Measurements from ENCODE around the gene KCNAB1. TPM values are rescaled to one million over a fixed set of nuclear protein-coding genes. Genes with fewer than 3 reads are reported as not detected.

Gene KCNAB1
- polyA plus RNA-seq, 1 experiment: 0.07 TPM

- CTCF ChIA-PET: no interaction called here
- Histone ChIP-seq H3K27me3 (ENCODE audit: control insufficient read depth, insufficient read depth, low read length) (peaks cover 2% of the 10 kb centered on the region), H3K4me3 (ENCODE audit: low read depth, low read length) (no peak overlapping the region), H3K9me3 (ENCODE audit: control insufficient read depth, insufficient read depth, low read length) (no peaks in the 10 kb centered on the region), H3K27ac (ENCODE audit: low read depth, low read length) (no peak overlapping the region)
- TF ChIP-seq CTCF (IDR thresholded peaks at IDR 0.05; ENCODE audit: low read depth, low read length): no peak
- DNase-seq (ENCODE audit: low read depth, low spot score): no peak
- POLR2A ChIA-PET: no interaction called here
These were observed 116.3 kb downstream of the KCNAB1 start for GRCh38 chr3:156236556-156237260.

GRCh38 chr3:156240642-156241041, 120.3 kb downstream of the KCNAB1 start:
- peaks cover 2% of the 10 kb centered on the region for H3K27me3 ChIP-seq (ENCODE audit: control insufficient read depth, insufficient read depth, low read length)
- ChIA-PET POLR2A (no interaction called here), CTCF (no interaction called here)
- no peak overlapping the region for H3K4me3 ChIP-seq (ENCODE audit: low read depth, low read length)
- DNase-seq (ENCODE audit: low read depth, low spot score): no peak
- no peak overlapping the region for H3K27ac ChIP-seq (ENCODE audit: low read depth, low read length)
- TF ChIP-seq CTCF (IDR thresholded peaks at IDR 0.05; ENCODE audit: low read depth, low read length): no peak
- no peaks in the 10 kb centered on the region for H3K9me3 ChIP-seq (ENCODE audit: control insufficient read depth, insufficient read depth, low read length)

- H3K9me3 ChIP-seq (ENCODE audit: control insufficient read depth, insufficient read depth, low read length): no peaks in the 10 kb centered on the region
- no peaks in the 10 kb centered on the region for H3K27me3 ChIP-seq (ENCODE audit: control insufficient read depth, insufficient read depth, low read length)
- no peak overlapping the region for H3K4me3 ChIP-seq (ENCODE audit: low read depth, low read length)
- POLR2A ChIA-PET: no interaction called here
- no peak overlapping the region for H3K27ac ChIP-seq (ENCODE audit: low read depth, low read length)
- TF ChIP-seq CTCF (IDR thresholded peaks at IDR 0.05; ENCODE audit: low read depth, low read length): no peak
- CTCF ChIA-PET: interaction anchor here (0.5 kb wide), 1 partner anchor 204 kb away, joined by 3 read pairs; no protein-coding TSS in a partner anchor
- DNase-seq (ENCODE audit: low read depth, low spot score): no peak
These were observed 126.8 kb downstream of the KCNAB1 start for GRCh38 chr3:156246961-156247725.

GRCh38 chr3:156250550-156250949, 130.2 kb downstream of the KCNAB1 start:
- H3K27ac ChIP-seq (ENCODE audit: low read depth, low read length): no peak overlapping the region
- POLR2A ChIA-PET: no interaction called here
- no peak for DNase-seq (ENCODE audit: low read depth, low spot score)
- H3K4me3 ChIP-seq (ENCODE audit: low read depth, low read length): no peak overlapping the region
- no peaks in the 10 kb centered on the region for H3K9me3 ChIP-seq (ENCODE audit: control insufficient read depth, insufficient read depth, low read length)
- CTCF ChIA-PET: interaction anchor here (1.5 kb wide), 1 partner anchor 100 kb away, joined by 3 read pairs; no protein-coding TSS in a partner anchor
- no peak for TF ChIP-seq CTCF (IDR thresholded peaks at IDR 0.05; ENCODE audit: low read depth, low read length)
- no peaks in the 10 kb centered on the region for H3K27me3 ChIP-seq (ENCODE audit: control insufficient read depth, insufficient read depth, low read length)

GRCh38 chr3:156251424-156251823, 131.0 kb downstream of the KCNAB1 start:
- no peaks in the 10 kb centered on the region for H3K27me3 ChIP-seq (ENCODE audit: control insufficient read depth, insufficient read depth, low read length)
- H3K27ac ChIP-seq (ENCODE audit: low read depth, low read length): no peak overlapping the region
- TF ChIP-seq CTCF (IDR thresholded peaks at IDR 0.05; ENCODE audit: low read depth, low read length): no peak
- ChIA-PET CTCF (no interaction called here), POLR2A (no interaction called here)
- H3K9me3 ChIP-seq (ENCODE audit: control insufficient read depth, insufficient read depth, low read length): no peaks in the 10 kb centered on the region
- DNase-seq (ENCODE audit: low read depth, low spot score): no peak
- H3K4me3 ChIP-seq (ENCODE audit: low read depth, low read length): no peak overlapping the region

Measured in AG04450 (cell line).